GM12891 (cell line): ENCODE results near the gene F8.

Source experiments
- POLR2A ChIP-seq: IDR thresholded peaks from 2 replicates; pipeline ENCODE4 v1.6.1; 2011; ENCODE audit warnings: low read depth, low read length, control low read depth
- POU2F2 ChIP-seq: IDR thresholded peaks from 2 replicates; pipeline ENCODE4 v1.6.1; 2011; ENCODE audit warnings: low read depth, mild to moderate bottlenecking, control low read depth, low read length, moderate library complexity
- TAF1 ChIP-seq: IDR thresholded peaks from 2 replicates; pipeline ENCODE4 v1.6.1; 2011; ENCODE audit warnings: low read depth, low read length, control low read depth

GRCh38 chrX:155070038-155070437 lies 47.5 kb upstream of the F8 start:
- TF ChIP-seq POLR2A = no peak
- no peak for TF ChIP-seq POU2F2
- no peak for TF ChIP-seq TAF1
